Measurements from ENCODE around the gene WNT2. TPM values are rescaled to one million over a fixed set of nuclear protein-coding genes. Genes with fewer than 3 reads are reported as not detected.

WNT2 gene
- total RNA-seq, 1 experiment from 2014 or later: not detected

DNA sequence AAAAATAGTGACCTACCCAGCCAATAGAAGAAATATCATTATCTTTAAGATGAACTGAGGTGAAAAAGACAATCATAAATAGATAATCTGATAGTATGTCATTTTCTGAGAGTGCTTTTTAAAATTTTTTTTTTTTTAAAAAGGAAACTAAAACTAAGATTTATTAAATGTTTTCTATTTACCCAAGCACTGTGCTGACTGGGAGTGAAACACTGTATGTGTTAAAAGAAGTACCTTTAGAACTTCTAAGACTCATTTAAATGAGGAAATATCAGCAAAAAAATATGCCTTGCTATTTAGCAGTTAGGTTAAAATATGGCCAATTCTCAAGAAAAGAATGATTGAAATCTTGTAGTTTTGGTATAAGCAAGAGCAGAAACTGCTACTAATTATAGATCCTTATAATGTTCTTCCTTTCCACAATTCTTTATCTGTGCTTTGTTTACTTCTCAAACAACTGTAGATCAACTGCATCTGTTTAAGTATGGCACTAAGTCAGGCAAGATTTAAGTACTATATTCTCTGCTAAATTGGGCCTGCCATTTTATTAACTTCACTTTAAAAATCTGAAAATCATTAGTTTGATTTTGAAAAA is 39.5 kb upstream of the WNT2 start:
- no peaks in the 10 kb centered on the region for H4K20me1 ChIP-seq (ENCODE audit: insufficient read depth)
- no peaks in the 10 kb centered on the region for H3K27me3 ChIP-seq (ENCODE audit: insufficient read depth, low read depth)
- no peaks in the 10 kb centered on the region for H3K4me1 ChIP-seq (replicated peaks; ENCODE audit: insufficient read depth)
- no peaks in the 10 kb centered on the region for H3K36me3 ChIP-seq (ENCODE audit: low read depth)
- H3K4me2 ChIP-seq: no peak overlapping the region
- TF ChIP-seq EZH2 (IDR thresholded peaks at IDR 0.05; ENCODE audit: low read depth): no peak
- TF ChIP-seq, protein P1, sequence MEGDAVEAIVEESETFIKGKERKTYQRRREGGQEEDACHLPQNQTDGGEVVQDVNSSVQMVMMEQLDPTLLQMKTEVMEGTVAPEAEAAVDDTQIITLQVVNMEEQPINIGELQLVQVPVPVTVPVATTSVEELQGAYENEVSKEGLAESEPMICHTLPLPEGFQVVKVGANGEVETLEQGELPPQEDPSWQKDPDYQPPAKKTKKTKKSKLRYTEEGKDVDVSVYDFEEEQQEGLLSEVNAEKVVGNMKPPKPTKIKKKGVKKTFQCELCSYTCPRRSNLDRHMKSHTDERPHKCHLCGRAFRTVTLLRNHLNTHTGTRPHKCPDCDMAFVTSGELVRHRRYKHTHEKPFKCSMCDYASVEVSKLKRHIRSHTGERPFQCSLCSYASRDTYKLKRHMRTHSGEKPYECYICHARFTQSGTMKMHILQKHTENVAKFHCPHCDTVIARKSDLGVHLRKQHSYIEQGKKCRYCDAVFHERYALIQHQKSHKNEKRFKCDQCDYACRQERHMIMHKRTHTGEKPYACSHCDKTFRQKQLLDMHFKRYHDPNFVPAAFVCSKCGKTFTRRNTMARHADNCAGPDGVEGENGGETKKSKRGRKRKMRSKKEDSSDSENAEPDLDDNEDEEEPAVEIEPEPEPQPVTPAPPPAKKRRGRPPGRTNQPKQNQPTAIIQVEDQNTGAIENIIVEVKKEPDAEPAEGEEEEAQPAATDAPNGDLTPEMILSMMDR (conservative IDR thresholded peaks at IDR 0.05): no peak
- H3F3A ChIP-seq (ENCODE audit: insufficient read depth, low read depth): no peaks in the 10 kb centered on the region
- ChIA-PET POLR2A (ENCODE audit: unreplicated experiment) (no interaction called here), CTCF (no interaction called here)
- no peak overlapping the region for H2AFZ ChIP-seq
- H3K9me3 ChIP-seq (ENCODE audit: insufficient read depth, low read depth): no peaks in the 10 kb centered on the region
- H3K4me3 ChIP-seq: no peak overlapping the region
- no peak overlapping the region for H3K27ac ChIP-seq
- H3K9me2 ChIP-seq (ENCODE audit: insufficient read depth): no peaks in the 10 kb centered on the region; the same call in 1 of the 2 replicates
- no TSS peak for BruUV-seq (replicated peaks)
- DNase-seq: no peak
- H3K79me2 ChIP-seq (ENCODE audit: low read depth): no peaks in the 10 kb centered on the region
- intact Hi-C loops (cut with micrococcal nuclease; ENCODE audit: unreplicated experiment): no loop called here

- Histone ChIP-seq H3K9me2 (ENCODE audit: insufficient read depth) (no peaks in the 10 kb centered on the region; the same call in 1 of the 2 replicates), H3K27ac (no peak overlapping the region), H3K9me3 (ENCODE audit: insufficient read depth, low read depth) (no peaks in the 10 kb centered on the region), H3K27me3 (ENCODE audit: insufficient read depth, low read depth) (no peaks in the 10 kb centered on the region), H4K20me1 (ENCODE audit: insufficient read depth) (no peaks in the 10 kb centered on the region), H3K79me2 (ENCODE audit: low read depth) (no peaks in the 10 kb centered on the region), H3K36me3 (ENCODE audit: low read depth) (no peaks in the 10 kb centered on the region), H3K4me1 (replicated peaks; ENCODE audit: insufficient read depth) (no peaks in the 10 kb centered on the region), H3K4me2 (no peak overlapping the region), H3F3A (ENCODE audit: insufficient read depth, low read depth) (no peaks in the 10 kb centered on the region), H2AFZ (no peak overlapping the region), H3K4me3 (no peak overlapping the region)
- POLR2A ChIA-PET (ENCODE audit: unreplicated experiment): no interaction called here
- no peak for DNase-seq
- intact Hi-C loops (cut with micrococcal nuclease; ENCODE audit: unreplicated experiment): no loop called here
- TF ChIP-seq EZH2 (IDR thresholded peaks at IDR 0.05; ENCODE audit: low read depth): no peak
- TF ChIP-seq, protein P1 (conservative IDR thresholded peaks at IDR 0.05): no peak
- CTCF ChIA-PET: no interaction called here
- no TSS peak for BruUV-seq (replicated peaks)
These were observed 27.2 kb upstream of the WNT2 start for GRCh38 chr7:117350027-117350426.

GRCh38 chr7:117349570-117349969 is 26.7 kb upstream of the WNT2 start:
- ChIA-PET CTCF (no interaction called here), POLR2A (ENCODE audit: unreplicated experiment) (no interaction called here)
- no peak for DNase-seq
- intact Hi-C loops (cut with micrococcal nuclease; ENCODE audit: unreplicated experiment): no loop called here
- no peaks in the 10 kb centered on the region for H3K36me3 ChIP-seq (ENCODE audit: low read depth)
- no peaks in the 10 kb centered on the region for H4K20me1 ChIP-seq (ENCODE audit: insufficient read depth)
- no peak for TF ChIP-seq EZH2 (IDR thresholded peaks at IDR 0.05; ENCODE audit: low read depth)
- TF ChIP-seq, protein P1 (conservative IDR thresholded peaks at IDR 0.05): no peak
- H3K4me2 ChIP-seq: no peak overlapping the region
- BruUV-seq (replicated peaks): no TSS peak
- H3K9me3 ChIP-seq (ENCODE audit: insufficient read depth, low read depth): no peaks in the 10 kb centered on the region
- H3F3A ChIP-seq (ENCODE audit: insufficient read depth, low read depth): no peaks in the 10 kb centered on the region
- H3K9me2 ChIP-seq (ENCODE audit: insufficient read depth): no peaks in the 10 kb centered on the region; the same call in 1 of the 2 replicates
- H3K27ac ChIP-seq: no peak overlapping the region
- no peak overlapping the region for H2AFZ ChIP-seq
- H3K4me3 ChIP-seq: no peak overlapping the region
- H3K79me2 ChIP-seq (ENCODE audit: low read depth): no peaks in the 10 kb centered on the region
- H3K27me3 ChIP-seq (ENCODE audit: insufficient read depth, low read depth): no peaks in the 10 kb centered on the region
- no peaks in the 10 kb centered on the region for H3K4me1 ChIP-seq (replicated peaks; ENCODE audit: insufficient read depth)
